SK-N-SH treated with all-trans-retinoic acid at 6 μM for 48 hours (cell line): ENCODE measurements around the gene HIP1.
"Not testable (repeated sequence)": the region's sequence is repeated elsewhere in the genome, so short reads cannot be mapped to it uniquely, and the experiment has no call there.

Source experiments
- ATAC-seq: fragments of 200-7000 bp; cut with Tn5 transposase; 3 replicates; pipeline ENCODE4 v1.9.1; 2020; ENCODE audit warnings: mild to moderate bottlenecking, moderate library complexity
- ARNTL ChIP-seq: fragments of 450-650 bp; formaldehyde crosslinking; IDR thresholded peaks from 2 replicates; pipeline ENCODE4 v1.5.0; 2020; ENCODE audit warnings: low read depth, mild to moderate bottlenecking, moderate library complexity, borderline replicate concordance
- CREB5 ChIP-seq: fragments of 250-450 bp; sonication (Bioruptor Pico); IDR thresholded peaks from 2 replicates; pipeline ENCODE4 v1.5.1; 2020; ENCODE audit warnings: low read depth, mild to moderate bottlenecking, moderate library complexity
- CSDC2 ChIP-seq: fragments of 250-450 bp; sonication (Bioruptor Pico); IDR thresholded peaks from 2 replicates; pipeline ENCODE4 v1.5.0; 2020; ENCODE audit warnings: mild to moderate bottlenecking, moderate library complexity
- CSRNP3 ChIP-seq: fragments of 250-450 bp; sonication (Bioruptor Pico); IDR thresholded peaks from 2 replicates; pipeline ENCODE4 v1.5.1; 2021; ENCODE audit warnings: mild to moderate bottlenecking, moderate library complexity
- ESRRG ChIP-seq: fragments of 250-450 bp; sonication (Bioruptor Pico); IDR thresholded peaks from 2 replicates; pipeline ENCODE4 v1.6.1; 2021; ENCODE audit warnings: mild to moderate bottlenecking
- GLIS3 ChIP-seq: fragments of 250-450 bp; sonication (Bioruptor Pico); IDR thresholded peaks from 2 replicates; pipeline ENCODE4 v1.5.0; 2020; ENCODE audit warnings: mild to moderate bottlenecking, moderate library complexity
- ISL1 ChIP-seq: fragments of 250-450 bp; sonication (Bioruptor Pico); IDR thresholded peaks from 2 replicates; pipeline ENCODE4 v2.1.2; 2022; ENCODE audit warnings: mild to moderate bottlenecking, moderate library complexity
- OSR1 ChIP-seq: fragments of 250-450 bp; sonication (Bioruptor Pico); IDR thresholded peaks from 2 replicates; pipeline ENCODE4 v1.8.0; 2022; ENCODE audit warnings: moderate library complexity, mild to moderate bottlenecking, inconsistent platforms
- PATZ1 ChIP-seq: fragments of 250-450 bp; sonication (Bioruptor Pico); IDR thresholded peaks from 2 replicates; pipeline ENCODE4 v1.8.0; 2020; ENCODE audit warnings: mild to moderate bottlenecking, moderate library complexity, borderline replicate concordance
- PPARA ChIP-seq: fragments of 250-450 bp; sonication (Bioruptor Pico); IDR thresholded peaks from 2 replicates; pipeline ENCODE4 v1.5.0; 2020; ENCODE audit warnings: mild to moderate bottlenecking, borderline replicate concordance
- RARB ChIP-seq: fragments of 250-450 bp; sonication (Bioruptor Pico); IDR thresholded peaks from 2 replicates; pipeline ENCODE4 v1.8.0; 2021; ENCODE audit warnings: mild to moderate bottlenecking, moderate library complexity
- SNAI2 ChIP-seq: fragments of 250-450 bp; sonication (Bioruptor Pico); IDR thresholded peaks from 2 replicates; pipeline ENCODE4 v1.5.0; 2020; ENCODE audit warnings: mild to moderate bottlenecking, moderate library complexity
- TCF4 ChIP-seq: fragments of 250-450 bp; sonication (Bioruptor Pico); IDR thresholded peaks from 2 replicates; pipeline ENCODE4 v1.8.0; 2021; ENCODE audit warnings: mild to moderate bottlenecking, moderate library complexity, borderline replicate concordance
- TOX ChIP-seq: fragments of 250-450 bp; sonication (Bioruptor Pico); IDR thresholded peaks from 2 replicates; pipeline ENCODE4 v1.8.0; 2021; ENCODE audit warnings: mild to moderate bottlenecking, moderate library complexity, borderline replicate concordance
- TSHZ2 ChIP-seq: fragments of 250-450 bp; sonication (Bioruptor Pico); IDR thresholded peaks from 2 replicates; pipeline ENCODE4 v1.5.0; 2020; ENCODE audit warnings: mild to moderate bottlenecking, moderate library complexity
- ZC3H10 ChIP-seq: fragments of 250-450 bp; sonication (Bioruptor Pico); IDR thresholded peaks from 2 replicates; pipeline ENCODE4 v1.5.1; 2021; ENCODE audit warnings: mild to moderate bottlenecking, moderate library complexity
- ZFP3 ChIP-seq: fragments of 250-450 bp; sonication (Bioruptor Pico); IDR thresholded peaks from 2 replicates; pipeline ENCODE4 v1.5.0; 2020; ENCODE audit warnings: mild to moderate bottlenecking, moderate library complexity
- ZFP30 ChIP-seq: fragments of 450-650 bp; formaldehyde crosslinking; IDR thresholded peaks from 2 replicates; pipeline ENCODE4 v1.5.0; 2022; ENCODE audit warnings: mild to moderate bottlenecking, moderate library complexity
- ZNF565 ChIP-seq: fragments of 450-650 bp; formaldehyde crosslinking; conservative IDR thresholded peaks from 2 replicates; pipeline ENCODE4 v1.5.0; 2020; ENCODE audit warnings: low read depth, mild to moderate bottlenecking, moderate library complexity
- ZNF8 ChIP-seq: fragments of 450-650 bp; formaldehyde crosslinking; IDR thresholded peaks from 2 replicates; pipeline ENCODE4 v1.5.0; 2020; ENCODE audit warnings: mild to moderate bottlenecking, moderate library complexity

HIP1 gene

GRCh38 chr7:75687246-75688088 is 51.3 kb downstream of the HIP1 start:
- ATAC-seq, result no peak

GRCh38 chr7:75686551-75686950 is 52.2 kb downstream of the HIP1 start:
- TF ChIP-seq ZNF565 (CRISPR knock-in tag) (no peak), ZNF8 (CRISPR knock-in tag) (no peak), GLIS3 (no peak), CREB5 (CRISPR knock-in tag) (no peak), CSDC2 (CRISPR knock-in tag) (no peak), TOX (CRISPR knock-in tag) (no peak), PATZ1 (CRISPR knock-in tag) (no peak), RARB (CRISPR knock-in tag) (no peak), CSRNP3 (CRISPR knock-in tag) (no peak), TSHZ2 (CRISPR knock-in tag) (no peak)
- ATAC-seq, result no peak

More at GRCh38 chr7:75687246-75688088, 51.3 kb downstream of the HIP1 start:
- TF ChIP-seq ZFP30 (CRISPR knock-in tag) (no peak), SNAI2 (CRISPR knock-in tag) (no peak), OSR1 (CRISPR knock-in tag) (no peak), ZFP3 (no peak), ISL1 (no peak), RARB (CRISPR knock-in tag) (no peak), TSHZ2 (CRISPR knock-in tag) (no peak), CSDC2 (CRISPR knock-in tag) (no peak), ESRRG (CRISPR knock-in tag) (no peak), ARNTL (CRISPR knock-in tag) (no peak), PPARA (CRISPR knock-in tag) (no peak), TCF4 (CRISPR knock-in tag) (no peak), CREB5 (CRISPR knock-in tag) (no peak), GLIS3 (no peak), TOX (CRISPR knock-in tag) (no peak), ZNF8 (CRISPR knock-in tag) (no peak), ZC3H10 (CRISPR knock-in tag) (no peak)

GRCh38 chr7:75682052-75682451 is 56.7 kb downstream of the HIP1 start:
- ATAC-seq, result not testable (repeated sequence)
